Left hindlimb (tissue), 1 donor: ENCODE measurements around the gene RAB36.

Source experiments
- DNase-seq: peaks from one replicate; pipeline ENCODE4 v3.0.0-alpha.2; 2018

RAB36 gene

DNA sequence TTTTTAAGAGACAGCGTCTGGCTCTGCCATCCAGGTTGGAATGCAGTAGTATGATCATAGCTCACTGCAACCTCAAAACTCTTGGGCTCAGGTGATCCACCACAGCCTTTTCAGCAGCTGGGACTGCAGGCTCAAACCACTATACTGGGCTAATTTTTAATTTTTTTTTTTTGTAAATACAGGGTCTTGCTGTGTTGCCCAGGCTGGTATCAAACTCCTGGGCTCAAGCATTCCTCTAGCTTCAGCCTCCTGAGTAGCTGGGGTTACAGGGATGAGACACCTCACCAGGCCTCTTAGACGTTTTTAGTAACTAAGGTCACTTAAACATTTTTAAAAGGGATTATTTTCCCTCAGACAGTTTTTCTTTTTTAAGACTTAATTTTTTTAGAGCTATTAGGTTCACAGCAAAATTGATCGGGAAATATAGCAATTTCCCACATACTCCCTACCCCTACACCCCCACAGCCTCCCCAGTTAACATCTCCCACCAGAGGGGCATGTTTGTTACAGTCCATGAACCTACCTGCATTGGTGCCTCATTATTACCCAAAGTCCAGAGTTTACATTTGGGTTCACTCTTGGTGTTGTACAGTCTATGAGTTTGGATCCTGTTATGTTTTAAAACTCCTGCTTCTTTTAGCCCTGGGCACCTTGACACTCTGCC, 39.0 kb downstream of the RAB36 start:
- no peak for DNase-seq

DNA sequence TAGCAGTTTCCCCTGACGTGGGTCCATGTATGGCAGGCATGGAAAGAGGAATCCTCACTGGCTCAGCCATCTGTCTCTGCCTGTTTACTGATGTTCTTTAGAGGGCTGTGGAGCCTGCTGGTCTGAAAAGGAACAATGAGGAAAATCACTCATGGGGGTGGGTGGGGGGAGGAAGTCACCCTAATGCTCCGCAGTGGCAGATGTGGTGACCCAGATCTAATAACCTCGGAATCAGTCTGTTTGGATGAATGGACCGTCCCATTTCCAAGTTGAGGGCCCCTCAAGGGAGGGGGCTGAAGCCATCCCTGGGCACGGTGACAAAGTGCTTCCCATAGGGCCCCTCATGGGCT, 39.5 kb downstream of the RAB36 start:
- no peak for DNase-seq

DNA sequence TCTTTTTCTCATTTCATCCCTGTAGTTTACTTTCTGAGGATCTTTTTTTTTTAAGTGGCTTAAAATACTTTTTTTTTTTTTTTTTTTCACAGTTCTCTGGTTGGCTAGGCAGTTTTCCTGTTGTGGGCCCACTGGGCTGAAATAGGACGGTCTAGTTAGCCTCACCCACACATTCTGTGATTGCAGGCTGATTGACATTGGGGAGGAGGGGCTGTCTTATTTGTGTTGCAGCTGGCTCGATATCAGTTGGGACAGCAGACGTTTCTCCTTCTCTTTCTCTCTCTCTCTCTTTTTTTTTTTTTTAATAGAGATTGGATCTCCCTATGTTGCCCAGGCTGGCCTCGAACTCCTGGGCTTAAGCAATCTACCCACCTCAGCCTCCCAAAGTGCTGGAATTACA, 41.9 kb downstream of the RAB36 start:
- DNase-seq: no peak

DNA sequence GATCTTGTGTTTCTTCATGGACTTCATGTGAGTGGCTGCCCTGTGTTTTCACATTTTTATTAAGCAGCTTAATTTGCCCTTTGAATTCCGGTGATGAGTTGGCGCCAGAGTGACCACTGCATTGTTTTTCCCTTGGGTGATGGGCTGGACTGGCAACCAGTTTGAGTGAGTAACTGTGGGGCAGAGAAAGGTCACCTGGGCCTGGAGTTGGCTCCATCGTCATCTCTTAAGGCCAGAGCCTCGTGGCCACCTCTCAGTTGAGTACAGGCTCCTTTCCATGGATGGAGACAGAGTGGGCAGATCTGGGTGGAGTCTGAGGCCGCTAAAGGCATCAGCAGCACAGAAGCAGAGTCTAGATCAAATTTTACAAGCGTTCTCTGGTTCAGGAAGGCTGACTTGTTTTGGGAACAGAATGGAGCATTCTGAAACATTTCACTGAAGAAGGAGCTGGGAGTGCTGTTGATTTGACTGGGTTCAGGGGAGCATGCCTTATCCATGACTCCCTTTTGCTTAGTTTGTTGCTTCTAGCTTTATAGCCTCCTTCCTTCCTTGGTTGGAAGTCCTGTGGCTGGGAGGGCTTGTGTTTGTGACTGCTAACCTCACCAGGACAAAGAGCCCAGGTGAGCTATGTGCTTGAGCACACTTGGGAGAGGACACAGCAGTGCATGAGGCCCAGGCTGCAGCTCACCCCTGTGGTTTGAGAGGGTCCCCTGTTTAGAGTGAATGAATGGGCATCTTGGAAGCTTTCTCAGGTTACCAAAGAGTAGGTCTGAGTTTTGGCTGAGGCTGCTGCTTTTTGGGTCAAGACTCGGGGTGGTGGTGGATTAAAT, 42.8 kb downstream of the RAB36 start:
- DNase-seq: no peak

DNA sequence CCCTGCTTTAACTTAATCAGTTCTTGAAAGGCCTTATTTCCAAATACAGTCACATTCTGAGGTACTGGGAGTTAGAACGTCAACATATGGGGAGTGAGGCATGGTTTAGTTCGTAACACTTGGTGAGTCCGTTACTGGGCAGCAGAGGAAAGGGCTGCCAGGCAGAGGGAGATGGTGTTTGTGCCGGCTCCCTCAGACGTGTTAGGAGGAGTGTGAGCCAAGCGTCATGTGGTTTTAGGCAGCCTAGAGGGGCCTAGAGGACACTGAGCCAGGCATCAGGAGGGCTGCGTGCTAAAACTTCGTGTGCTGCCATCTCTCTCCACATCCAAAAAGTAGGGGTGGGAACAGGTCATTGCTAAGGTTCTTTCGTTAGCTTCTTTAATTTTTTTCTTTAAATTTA, 45.2 kb downstream of the RAB36 start:
- DNase-seq: no peak

DNA sequence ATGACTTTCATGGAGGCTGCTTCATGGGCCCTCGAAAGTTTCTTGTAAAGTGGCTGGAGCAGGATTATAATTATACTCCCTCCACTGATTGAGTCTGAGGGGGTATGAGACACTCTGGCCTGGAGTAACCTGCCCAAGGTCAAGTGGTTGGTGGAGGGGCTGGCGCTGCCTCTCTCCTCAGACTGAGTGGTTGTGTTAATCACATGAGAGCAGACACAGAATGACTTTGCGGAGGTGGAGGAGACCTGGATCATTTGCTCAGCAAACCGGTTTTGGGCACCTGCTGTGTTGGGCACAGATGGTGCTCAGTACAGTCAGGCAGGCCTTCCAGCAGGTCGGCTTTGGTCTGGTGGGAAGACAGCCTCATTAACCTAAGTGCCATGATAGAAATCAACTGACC, 46.9 kb downstream of the RAB36 start:
- no peak for DNase-seq

DNA sequence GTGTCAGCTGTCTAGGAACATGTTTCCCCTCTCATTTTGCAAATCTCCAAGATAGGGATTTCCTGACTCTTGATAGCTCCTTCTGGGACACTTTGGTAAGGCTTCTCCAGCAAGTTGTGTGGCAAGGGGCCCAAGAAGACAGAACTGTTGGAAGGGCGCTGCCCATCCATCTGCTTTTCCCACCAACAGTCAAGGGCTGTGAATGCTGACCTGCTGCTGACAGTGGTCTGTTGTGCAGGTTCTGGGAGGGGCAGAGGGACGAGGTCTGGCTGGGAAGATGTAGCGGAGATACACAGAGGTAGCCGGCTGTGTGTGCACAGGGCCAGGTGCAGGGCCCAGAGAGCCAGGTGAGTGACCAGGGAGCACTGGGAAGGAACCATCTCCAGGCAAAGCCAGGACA, 47.3 kb downstream of the RAB36 start:
- DNase-seq: no peak

DNA sequence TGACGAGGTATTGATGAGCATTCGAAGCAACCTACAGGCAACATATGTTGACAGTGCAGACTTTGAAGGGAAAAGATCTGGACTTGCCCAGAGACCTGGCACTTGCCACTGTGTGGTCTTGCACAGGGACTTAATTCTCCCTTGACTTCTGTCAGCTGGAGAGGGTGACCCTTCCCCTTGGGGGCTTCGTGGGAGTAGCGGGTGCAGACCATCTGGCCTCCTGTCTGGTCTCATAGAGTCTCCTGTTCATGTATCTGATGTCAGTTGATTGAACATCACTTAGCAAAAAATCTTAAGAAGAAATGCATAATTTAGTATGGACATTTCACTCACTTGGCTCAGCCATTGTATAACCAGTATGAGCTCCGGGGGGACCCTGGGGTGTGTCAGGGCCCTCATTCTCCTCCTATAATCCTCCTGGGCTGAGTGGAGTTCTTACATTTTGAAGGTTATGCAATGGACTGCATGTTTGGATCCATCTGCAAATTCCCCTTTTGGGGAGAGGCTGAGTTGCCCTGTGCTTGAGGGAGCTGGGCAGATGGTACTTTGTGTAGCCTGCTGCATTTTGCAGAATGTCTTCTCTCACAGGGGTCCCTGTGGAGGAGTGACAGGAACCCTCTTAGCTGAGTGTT, 48.0 kb downstream of the RAB36 start:
- DNase-seq: no peak

DNA sequence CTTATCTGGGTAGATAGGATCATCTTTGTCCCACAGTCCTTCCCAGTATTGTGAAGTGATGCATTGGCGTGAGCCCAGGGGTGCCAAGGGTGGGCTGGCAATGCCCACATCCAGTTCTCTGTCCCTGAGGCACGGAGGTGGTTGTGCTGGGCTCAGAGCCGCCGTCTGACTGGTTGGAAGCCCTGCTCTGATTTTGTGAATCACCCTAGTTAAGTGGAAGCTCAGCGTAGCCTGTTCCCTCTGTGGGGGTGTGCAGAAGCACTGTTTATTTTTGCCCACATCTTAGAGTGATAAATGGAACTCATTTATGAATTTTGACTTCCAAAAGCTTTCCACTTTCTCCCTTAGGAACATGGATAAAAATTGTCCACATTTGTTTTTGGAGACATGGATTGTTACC, 48.6 kb downstream of the RAB36 start:
- DNase-seq: no peak

DNA sequence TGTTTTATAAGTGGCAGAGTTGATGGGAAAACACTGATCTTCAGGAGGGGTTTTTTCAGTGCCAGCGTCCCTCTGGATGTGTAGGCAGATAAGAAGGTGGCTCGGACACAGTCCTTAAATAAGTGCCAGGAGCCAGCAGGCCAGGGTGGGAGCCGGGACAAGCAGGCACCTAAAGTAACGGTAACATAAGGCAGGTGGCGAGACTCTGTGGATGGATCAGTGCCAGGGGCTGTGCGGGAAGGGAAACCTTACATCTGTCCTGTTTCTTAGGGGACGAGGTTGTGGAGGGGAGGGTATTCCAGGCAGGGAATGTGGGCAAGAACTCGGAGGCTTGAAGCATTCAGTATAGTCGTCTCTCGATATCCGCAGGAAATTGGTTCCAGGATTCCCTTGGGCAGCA, 50.9 kb downstream of the RAB36 start:
- no peak for DNase-seq

DNA sequence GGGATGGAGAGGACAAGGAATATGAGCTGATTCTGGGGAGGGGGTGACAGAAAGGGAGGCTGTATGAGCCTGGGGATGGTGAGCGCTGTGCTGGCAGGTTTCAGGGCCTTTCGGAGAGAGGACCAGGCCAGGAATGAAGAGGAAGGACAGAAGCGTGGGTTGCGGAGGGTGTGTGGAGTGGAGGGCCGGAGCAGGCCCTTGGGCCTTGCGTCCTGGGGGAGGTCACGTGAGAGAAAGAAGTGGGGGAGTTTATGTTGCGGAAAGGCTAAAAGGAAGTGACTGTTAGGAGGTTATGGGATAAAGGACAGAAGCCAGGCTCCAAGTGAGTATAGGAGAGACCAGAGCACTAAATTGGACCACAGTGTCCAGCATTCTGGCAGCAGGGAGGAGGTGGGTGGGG, 52.6 kb downstream of the RAB36 start:
- DNase-seq: no peak

DNA sequence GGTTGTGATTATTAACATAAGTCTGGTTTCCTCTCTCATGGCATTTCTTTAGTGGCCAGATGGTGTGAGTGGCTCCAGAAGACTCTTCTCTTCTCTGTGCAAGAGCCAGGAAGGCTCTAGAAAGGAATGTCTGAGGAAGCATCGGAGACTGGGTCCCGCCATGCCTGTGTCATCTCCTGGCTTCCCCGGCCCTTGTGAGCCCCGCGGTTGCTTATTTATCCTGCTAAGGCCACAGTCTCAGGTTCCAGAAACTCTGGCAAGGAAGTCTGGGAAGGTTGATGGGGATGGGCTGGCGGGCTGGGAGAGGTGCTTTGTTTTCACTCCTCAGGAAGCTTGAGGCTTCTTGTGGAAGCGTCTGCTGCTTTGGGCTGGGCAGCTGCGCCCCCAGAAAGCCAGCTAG, 53.9 kb downstream of the RAB36 start:
- DNase-seq: no peak

DNA sequence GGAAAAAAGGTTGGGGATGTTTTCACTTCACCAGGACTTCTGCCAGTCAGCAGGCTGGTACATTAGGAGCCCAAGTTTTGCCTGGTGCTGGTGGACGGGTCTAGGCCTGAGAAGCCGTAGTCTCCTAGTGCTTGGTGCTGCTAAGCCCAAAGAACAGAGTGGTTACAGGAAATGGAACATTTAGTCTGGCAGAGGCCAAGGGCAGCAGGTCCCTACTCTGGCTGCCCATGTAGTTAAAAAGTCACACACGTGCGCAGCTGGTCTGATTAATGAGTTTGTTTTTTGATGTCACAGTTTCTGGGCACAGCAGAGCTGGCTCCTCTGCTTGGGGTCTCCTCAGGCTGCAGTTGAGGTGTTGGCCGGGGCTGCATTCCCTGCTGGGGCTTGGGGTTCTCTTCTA, 55.6 kb downstream of the RAB36 start:
- DNase-seq: no peak

DNA sequence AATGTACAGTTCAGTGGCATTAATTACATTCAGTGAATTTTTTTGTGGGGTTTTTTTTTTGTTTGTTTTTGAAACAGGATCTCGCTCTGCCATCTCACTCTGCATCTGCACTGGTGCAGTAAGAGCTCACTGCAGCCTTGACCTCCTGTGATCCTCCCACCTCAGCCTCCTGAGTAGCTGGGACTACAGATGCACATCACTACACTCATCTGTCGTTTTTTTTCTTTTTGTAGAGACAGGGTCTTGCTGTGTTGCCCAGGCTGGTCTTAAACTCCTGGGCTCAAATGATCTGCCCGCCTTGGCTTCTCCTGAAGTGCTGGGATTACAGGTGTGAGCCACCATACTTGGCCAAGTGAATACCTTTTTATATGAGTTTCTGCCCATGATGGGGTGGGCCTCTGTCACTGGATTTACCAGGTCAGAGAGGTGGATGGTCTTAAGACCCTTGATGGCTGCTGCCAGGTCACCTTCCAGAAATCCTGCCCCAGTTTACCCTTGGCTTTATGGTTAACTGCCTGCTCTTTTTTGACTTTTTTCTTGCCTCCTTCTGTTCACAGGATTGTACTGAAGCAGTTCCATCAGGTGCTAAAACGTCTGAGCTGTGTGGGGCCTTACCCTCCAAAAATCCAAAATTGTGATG, 57.7 kb downstream of the RAB36 start:
- no peak for DNase-seq

DNA sequence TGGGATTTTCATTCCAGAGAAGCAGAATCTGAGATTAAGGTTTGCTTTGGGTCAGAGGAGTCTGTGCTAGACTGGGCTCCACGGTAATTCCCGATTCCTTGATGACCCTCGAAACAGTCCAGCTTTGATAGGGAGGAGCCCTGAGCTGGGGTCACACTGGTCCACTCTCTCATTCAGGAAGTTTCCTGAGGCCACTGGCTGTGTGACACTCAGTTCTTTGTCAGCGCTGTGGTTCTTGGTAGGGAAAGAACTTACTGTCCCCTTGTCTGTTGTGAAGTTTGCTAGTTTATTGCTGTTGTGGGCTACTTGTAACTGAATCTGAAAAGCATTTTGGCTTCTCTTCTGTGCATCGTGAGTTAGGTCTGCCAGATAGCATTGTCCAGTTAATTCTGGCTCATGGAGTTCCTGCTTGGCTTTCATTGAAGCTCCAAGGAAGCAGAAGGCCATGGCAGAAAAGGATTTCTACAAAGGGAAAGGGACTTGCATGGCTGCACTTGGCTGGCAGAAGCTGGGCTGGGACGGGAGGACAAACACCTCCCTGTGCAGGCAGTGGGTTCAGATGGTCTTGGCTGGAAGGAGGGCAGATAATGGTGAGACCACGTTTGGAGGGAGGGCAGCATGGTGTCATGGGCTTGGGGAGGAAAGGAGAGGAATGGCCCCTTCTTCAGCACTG, 58.3 kb downstream of the RAB36 start:
- no peak for DNase-seq

DNA sequence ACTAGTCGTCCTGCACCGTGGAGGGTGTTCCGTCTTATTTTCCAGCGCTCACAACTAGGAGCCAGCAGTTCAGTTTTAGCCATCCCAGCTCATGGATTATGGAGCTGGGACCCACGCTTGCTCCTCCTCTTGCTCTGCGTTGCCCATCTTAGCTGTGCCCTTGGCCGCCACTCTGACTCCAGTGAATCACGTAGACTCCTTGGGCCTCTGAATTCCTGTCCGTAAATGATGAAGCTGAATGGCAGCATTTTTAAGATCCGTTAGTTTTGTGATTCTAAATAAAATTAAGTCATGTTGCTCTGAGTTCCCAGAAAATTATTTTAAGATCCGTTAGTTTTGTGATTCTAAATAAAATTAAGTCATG, 58.8 kb downstream of the RAB36 start:
- DNase-seq: no peak

DNA sequence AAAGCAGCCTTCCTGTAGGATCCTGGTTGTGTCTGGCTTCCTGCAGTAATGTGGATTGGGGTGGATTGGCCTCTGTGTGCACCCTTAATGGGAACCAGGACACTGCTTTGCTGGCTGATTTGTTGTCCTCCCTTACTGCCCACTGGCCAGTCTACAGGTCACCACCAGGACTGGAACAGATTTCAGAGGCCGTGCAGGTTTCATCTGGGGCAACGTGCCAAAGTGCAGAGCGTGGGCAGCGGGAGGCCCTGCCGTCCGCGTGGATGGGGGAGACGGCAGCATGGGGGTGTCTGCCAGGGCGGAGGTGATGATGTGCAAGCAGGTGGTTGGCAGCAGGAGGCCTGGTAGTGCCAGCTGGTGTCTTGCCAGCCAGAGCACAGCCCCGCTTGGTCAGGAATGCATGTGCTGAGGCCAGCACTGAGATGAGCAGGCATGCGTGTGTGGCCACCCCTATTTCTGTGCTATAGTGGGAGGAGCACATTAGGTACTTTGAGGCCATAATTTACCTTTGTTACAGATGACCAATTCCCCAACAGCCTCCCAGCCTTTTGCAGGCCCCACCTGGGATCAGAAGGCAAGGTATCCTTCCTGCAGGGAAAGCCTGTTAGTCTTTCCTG, 59.4 kb downstream of the RAB36 start:
- peak; percentile 77 for DNase-seq

DNA sequence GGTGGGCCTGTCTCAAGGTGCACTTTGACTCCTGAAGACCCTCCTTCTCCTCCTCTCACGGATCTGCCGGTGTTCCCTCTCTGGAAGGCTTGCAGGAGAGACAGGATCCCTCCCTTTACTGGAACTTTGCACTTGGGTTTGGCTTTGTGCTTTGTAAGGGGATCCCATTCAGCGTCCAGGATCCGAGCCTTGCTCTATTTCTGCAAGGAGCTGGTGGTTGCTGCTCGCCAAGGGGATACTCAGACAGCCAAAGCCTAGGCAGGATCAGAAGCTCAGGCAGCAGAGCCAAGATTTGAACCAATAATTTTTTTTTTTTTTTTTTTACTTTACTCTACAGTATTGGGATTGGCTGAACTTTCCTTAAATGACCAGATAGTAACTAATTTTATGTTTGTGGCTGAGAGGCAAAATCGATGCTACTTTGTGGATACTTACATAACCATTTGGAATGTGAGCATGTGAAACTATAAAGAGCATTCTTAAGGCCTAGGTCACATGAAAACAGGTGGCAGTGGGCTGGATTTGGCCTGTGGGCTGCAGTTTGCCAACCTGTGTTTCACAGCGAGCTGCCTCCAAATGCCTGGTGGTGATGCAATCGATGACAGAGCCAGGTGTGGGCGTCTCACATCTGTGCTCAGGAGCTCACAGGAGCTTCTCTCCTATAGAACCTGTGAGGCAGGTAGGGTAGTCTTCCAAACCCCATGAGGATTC, 60.2 kb downstream of the RAB36 start:
- no peak for DNase-seq

DNA sequence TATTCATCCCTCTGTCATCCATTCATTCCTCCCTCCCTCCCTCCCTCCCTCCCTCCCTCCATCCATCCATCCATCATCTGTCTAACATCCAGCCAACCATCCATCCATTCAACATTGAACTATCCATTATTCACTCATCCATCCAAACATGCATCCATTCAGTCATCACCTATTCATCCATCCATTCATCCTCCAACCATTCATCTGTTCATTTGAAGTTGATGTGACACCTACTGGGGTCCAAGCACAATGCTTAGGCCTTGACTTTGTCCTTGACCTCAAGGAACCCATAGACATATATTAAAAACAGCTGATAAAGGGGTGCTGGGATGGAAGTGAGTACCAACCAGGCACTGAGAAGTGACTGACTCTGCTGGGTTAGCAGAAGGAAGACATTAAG, 61.6 kb downstream of the RAB36 start:
- no peak for DNase-seq

DNA sequence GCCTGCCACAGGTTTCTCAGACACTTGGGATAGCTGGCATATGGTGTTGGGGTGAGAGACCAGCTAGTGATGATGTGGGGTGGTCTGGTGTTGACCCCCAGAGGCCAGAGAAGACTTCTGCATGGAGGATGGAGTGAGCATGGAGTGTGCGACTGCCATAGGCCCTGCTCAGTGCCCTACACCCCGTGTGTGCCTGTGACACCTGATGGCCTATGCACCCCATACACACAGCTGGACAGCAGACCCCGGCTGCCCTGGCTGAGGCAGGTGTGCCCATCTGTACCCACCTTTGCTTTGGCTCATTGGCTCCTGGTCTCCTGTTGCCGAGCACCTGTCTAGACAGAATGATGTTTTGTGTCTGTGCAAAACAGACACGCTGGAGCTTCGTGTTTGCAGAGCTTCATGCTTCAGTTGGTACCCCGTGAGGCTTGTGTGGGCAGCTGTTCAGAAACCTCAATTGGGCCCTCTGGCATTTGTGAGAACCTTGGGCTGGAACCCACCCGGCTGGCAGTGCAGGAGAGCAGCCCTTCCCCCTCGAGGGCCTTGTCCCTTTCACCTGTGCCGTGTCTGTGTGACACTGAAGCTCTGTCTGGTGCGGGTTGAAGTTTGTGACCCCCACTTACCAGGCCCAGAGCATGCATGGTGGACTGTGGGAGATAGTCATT, 62.6 kb downstream of the RAB36 start:
- DNase-seq: no peak

DNA sequence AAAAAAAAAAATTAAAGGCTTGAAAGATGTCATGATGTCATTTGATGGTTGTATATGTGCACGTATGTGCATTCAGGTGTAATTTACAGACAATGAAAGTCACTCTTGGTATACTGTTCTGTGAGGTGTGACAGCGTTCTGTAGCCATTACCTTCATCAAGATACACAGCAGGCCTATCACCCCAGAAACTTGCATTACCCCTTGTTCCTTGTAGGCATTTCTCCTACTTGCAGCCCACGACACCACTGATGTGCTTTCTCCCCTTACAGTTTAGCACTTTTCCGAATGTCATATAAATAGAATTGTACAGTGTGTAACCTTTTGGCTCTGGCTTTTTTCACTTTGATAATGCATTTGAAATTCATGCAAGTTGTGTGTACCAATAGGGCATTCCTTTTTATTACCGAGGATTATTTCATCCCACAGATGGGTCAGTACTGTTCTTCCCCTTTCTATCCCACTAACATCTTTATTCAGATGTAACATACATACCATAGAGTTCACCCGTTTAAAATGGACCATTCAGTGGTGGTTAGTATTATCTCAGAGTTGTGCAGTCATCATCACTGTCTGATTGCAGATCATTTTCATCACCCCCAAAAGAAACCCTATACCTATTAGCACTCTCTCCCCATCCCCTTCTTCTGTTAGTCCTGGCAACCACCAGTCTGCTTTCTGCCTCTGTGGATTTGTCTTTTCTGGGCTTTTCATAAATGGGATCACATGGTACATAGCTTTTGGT, 65.3 kb downstream of the RAB36 start:
- DNase-seq: no peak
